ENCODE results near the gene FRYL. TPM values are rescaled to one million over a fixed set of nuclear protein-coding genes. Genes with fewer than 3 reads are reported as not detected.
"Not testable (repeated sequence)": the region's sequence is repeated elsewhere in the genome, so short reads cannot be mapped to it uniquely, and the experiment has no call there.

FRYL gene
- total RNA-seq, 1 experiment from 2014 or later = 53.9 TPM

- Histone ChIP-seq H3K9me2 (ENCODE audit: insufficient read depth) (no peaks in the 10 kb centered on the region), H4K20me1 (ENCODE audit: insufficient read depth) (no peaks in the 10 kb centered on the region), H2AFZ (no peak overlapping the region), H3K27me3 (ENCODE audit: insufficient read depth, low read depth) (no peaks in the 10 kb centered on the region), H3K27ac (no peak overlapping the region), H3K79me2 (ENCODE audit: low read depth) (peaks cover 12% of the 10 kb centered on the region), H3F3A (ENCODE audit: insufficient read depth, low read depth) (no peaks in the 10 kb centered on the region), H3K4me1 (replicated peaks; ENCODE audit: insufficient read depth) (no peaks in the 10 kb centered on the region), H3K4me2 (no peak overlapping the region), H3K4me3 (no peak overlapping the region), H3K36me3 (ENCODE audit: low read depth) (no peaks in the 10 kb centered on the region), H3K9me3 (ENCODE audit: insufficient read depth, low read depth) (no peaks in the 10 kb centered on the region)
- ChIA-PET POLR2A (ENCODE audit: unreplicated experiment) (no interaction called here), CTCF (no interaction called here)
- TF ChIP-seq EZH2 (IDR thresholded peaks at IDR 0.05; ENCODE audit: low read depth) = no peak
- TF ChIP-seq, protein P1, sequence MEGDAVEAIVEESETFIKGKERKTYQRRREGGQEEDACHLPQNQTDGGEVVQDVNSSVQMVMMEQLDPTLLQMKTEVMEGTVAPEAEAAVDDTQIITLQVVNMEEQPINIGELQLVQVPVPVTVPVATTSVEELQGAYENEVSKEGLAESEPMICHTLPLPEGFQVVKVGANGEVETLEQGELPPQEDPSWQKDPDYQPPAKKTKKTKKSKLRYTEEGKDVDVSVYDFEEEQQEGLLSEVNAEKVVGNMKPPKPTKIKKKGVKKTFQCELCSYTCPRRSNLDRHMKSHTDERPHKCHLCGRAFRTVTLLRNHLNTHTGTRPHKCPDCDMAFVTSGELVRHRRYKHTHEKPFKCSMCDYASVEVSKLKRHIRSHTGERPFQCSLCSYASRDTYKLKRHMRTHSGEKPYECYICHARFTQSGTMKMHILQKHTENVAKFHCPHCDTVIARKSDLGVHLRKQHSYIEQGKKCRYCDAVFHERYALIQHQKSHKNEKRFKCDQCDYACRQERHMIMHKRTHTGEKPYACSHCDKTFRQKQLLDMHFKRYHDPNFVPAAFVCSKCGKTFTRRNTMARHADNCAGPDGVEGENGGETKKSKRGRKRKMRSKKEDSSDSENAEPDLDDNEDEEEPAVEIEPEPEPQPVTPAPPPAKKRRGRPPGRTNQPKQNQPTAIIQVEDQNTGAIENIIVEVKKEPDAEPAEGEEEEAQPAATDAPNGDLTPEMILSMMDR (conservative IDR thresholded peaks at IDR 0.05) = no peak
- no TSS peak for BruUV-seq (replicated peaks)
- no peak for DNase-seq
- intact Hi-C loops (cut with micrococcal nuclease; ENCODE audit: unreplicated experiment) = no loop called here
These were observed 31.0 kb downstream of the FRYL start for GRCh38 chr4:48748949-48749596.

- intact Hi-C loops (cut with micrococcal nuclease; ENCODE audit: unreplicated experiment) = no loop called here
- Histone ChIP-seq H3K9me2 (ENCODE audit: insufficient read depth) (no peaks in the 10 kb centered on the region), H3K9me3 (ENCODE audit: insufficient read depth, low read depth) (no peaks in the 10 kb centered on the region), H3K79me2 (ENCODE audit: low read depth) (peaks cover 11% of the 10 kb centered on the region), H3K4me3 (no peak overlapping the region), H3K4me1 (replicated peaks; ENCODE audit: insufficient read depth) (no peaks in the 10 kb centered on the region), H3K27me3 (ENCODE audit: insufficient read depth, low read depth) (no peaks in the 10 kb centered on the region), H3K36me3 (ENCODE audit: low read depth) (no peaks in the 10 kb centered on the region), H3K4me2 (no peak overlapping the region), H4K20me1 (ENCODE audit: insufficient read depth) (no peaks in the 10 kb centered on the region), H2AFZ (no peak overlapping the region), H3K27ac (no peak overlapping the region), H3F3A (ENCODE audit: insufficient read depth, low read depth) (no peaks in the 10 kb centered on the region)
- ChIA-PET CTCF (no interaction called here), POLR2A (ENCODE audit: unreplicated experiment) (no interaction called here)
- DNase-seq = no peak
- TF ChIP-seq, protein P1 (conservative IDR thresholded peaks at IDR 0.05) = no peak
- TF ChIP-seq EZH2 (IDR thresholded peaks at IDR 0.05; ENCODE audit: low read depth) = no peak
- no TSS peak for BruUV-seq (replicated peaks)
These were observed 33.3 kb downstream of the FRYL start for GRCh38 chr4:48746608-48747362.

GRCh38 chr4:48745223-48745622 is 34.9 kb downstream of the FRYL start:
- H3K27me3 ChIP-seq (ENCODE audit: insufficient read depth, low read depth); H3F3A ChIP-seq (ENCODE audit: insufficient read depth, low read depth); intact Hi-C loops (cut with micrococcal nuclease; ENCODE audit: unreplicated experiment); H3K4me3 ChIP-seq; DNase-seq; CTCF ChIA-PET; H4K20me1 ChIP-seq (ENCODE audit: insufficient read depth); H3K9me2 ChIP-seq (ENCODE audit: insufficient read depth); H2AFZ ChIP-seq; H3K9me3 ChIP-seq (ENCODE audit: insufficient read depth, low read depth); H3K36me3 ChIP-seq (ENCODE audit: low read depth); H3K27ac ChIP-seq; BruUV-seq (replicated peaks); H3K4me1 ChIP-seq (replicated peaks; ENCODE audit: insufficient read depth); H3K4me2 ChIP-seq; POLR2A ChIA-PET (ENCODE audit: unreplicated experiment): not testable (repeated sequence)
- H3K79me2 ChIP-seq (ENCODE audit: low read depth) = peaks cover 22% of the 10 kb centered on the region

Measured in PC-9 (cell line).